Activated CD8-positive, alpha-beta memory T cell treated with anti-CD3 and anti-CD28 coated beads, Interleukin-2, amount 50 U/mL, for 4 hours (primary cell): ENCODE data around the gene IL10RB.
"Not testable (repeated sequence)": the region's sequence is repeated elsewhere in the genome, so short reads cannot be mapped to it uniquely, and the experiment has no call there.

Experiments
- DNase-seq: peaks from one replicate; pipeline ENCODE4 v3.0.0-alpha.2; 2020

Gene IL10RB

DNA sequence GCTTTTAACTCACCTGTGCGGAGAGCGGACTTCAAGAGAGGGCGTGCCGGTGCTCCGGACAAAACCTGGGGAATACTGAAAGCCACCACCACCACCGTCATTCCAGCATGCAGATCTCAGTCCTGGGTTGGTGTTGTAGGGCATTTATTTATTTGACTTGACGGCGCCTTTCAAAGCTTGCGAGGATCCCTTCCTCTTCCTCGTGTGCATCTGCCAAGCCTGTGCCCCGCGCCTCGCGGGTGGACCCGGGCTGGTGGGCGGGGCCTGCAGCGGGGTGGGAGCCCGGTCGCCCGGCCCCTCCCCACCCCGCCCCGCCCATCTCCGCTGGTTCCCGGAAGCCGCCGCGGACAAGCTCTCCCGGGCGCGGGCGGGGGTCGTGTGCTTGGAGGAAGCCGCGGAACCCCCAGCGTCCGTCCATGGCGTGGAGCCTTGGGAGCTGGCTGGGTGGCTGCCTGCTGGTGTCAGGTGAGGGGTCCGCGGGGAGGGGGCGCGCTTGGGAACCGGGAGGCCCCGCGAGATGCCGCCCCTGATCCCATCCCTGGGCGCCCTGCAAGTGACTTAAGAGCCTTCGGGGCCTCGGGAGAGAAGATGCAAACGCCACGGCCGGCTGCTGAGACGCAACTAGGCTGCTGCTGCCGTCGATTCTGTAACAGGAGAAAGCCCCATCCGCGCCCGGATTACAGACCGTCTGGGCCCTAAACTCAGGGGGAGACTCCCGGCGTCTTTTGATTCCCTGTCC lies at the start of gene IL10RB:
TSS of gene IL10RB (plus strand) at position 318 of the 739 bp plus-strand sequence. CDS start at position 417, 99 bp downstream.
- DNase-seq, result peak; percentile 78

DNA sequence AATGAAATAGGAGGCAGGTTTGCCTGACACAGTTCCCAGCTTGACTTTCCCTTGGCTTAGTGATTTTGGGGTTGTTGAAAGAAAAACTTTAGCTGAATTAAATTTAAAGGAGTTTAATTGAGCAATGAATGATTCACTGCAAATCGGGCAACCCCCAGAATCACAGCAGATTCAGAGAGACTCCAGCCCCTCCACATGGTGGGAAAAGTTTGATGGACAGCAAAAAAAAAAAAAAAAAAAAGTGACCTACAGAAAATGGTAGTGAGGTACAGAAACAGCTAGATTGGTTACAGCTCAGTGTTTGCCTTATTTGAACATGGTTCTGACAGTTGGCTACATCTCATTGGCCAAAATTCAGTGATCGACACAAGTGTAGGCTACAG lies 49.0 kb upstream of the IL10RB start:
- no peak for DNase-seq

DNA sequence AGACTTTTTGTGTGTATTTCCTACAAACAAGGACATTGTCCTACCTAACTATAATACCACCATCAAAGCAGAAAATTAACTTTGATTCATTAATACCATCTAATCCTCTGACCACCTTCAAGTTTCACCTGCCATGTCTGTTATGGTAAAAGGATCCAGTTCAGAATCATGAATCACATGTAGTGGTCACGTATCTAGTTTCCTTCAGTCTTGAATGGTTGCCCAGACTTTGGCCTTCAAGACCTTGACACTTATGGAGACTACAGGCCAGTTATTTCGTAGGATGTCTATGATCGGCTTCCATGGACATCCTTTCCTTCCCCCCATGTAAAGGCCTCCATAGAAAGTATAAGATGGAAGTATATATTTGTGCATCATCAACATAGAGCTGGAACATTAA lies 46.9 kb upstream of the IL10RB start:
- no peak for DNase-seq

DNA sequence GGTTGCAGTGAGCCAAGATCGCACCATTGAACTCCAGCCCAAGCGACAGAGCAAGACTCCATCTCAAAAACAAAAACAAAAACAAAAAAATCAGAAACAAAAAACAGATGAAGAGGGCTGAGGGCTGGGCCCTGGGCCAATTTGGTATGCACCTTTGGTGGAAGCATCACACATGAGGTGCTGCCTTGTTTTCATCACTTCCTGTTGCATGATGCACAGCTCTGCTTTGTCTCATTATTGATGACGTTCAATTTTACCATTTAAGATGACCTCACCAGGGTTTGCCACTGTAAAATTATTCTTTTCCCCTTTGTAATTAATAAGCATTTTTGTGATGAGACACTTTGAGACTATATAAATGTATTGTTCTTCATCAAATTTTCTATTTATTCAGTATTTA lies 46.2 kb upstream of the IL10RB start:
- no peak for DNase-seq

DNA sequence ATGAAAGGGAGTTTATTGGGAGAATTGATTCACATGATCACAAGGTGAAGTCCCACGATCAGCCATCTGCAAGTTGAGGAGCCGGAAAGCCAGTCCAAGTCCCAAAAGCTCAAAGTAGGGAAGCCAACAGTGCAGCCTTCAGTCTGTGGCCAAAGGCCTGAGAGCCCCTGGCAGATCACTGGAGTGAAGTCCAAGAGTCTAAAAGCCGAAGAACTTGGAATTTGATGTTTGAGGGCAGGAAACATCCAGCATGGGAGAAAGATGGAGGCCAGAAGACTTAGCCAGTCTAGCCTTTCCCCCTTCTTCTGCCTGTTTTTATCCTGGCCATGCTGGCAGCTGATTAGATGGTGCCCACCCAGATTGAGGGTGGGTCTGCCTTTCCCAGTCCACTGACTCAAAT lies 40.8 kb upstream of the IL10RB start:
- DNase-seq, result not testable (repeated sequence)

DNA sequence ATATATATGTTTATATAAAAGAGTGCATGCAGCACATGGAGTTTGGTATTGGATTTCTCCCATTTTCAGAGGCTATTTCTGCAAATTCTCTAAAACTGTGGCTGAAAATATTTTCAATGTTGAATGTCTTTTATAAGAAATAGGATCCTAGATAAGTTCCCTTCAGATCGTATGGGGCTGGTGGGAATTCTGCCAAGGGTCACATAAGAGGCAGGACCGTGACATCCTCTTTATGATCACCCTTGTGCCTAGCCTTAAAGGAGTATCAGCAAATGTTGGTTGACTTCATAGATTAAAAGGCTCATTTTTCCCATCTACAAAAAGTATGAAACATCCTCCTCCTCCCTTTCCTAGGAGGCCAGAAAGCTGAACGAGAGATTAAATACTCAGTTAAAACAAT lies 37.7 kb upstream of the IL10RB start:
- DNase-seq, result no peak

DNA sequence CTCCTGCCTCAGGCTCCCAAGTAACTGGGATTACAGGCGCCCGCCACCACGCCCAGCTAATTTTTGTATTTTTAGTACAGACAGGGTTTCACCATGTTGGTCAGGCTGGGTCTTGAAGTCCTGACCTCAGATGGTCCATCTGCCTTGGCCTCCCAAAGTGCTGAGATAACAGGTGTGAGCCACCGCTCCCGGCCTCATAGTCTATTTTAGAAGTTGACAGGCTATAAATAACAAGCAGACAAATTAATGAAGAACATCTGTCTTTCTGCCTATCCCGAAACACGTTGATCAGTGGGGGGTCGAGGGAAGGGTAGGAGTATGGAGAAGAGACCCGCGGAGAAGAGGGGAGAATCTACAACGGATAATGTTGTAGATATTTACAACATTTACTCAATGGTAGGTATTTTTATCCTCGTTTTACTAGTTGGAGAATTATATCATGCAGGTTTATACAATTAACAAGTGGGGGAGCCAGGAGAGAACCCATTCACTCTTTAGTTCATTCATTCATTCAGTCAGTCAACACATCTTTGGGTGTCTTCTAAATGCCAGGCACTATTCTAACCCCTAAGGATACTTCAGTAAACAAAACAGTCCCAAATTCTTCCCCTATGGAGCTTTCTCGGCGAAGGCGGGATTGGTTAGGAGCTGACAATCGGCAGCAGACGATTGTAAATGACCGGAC lies 36.9 kb upstream of the IL10RB start:
- no peak for DNase-seq

DNA sequence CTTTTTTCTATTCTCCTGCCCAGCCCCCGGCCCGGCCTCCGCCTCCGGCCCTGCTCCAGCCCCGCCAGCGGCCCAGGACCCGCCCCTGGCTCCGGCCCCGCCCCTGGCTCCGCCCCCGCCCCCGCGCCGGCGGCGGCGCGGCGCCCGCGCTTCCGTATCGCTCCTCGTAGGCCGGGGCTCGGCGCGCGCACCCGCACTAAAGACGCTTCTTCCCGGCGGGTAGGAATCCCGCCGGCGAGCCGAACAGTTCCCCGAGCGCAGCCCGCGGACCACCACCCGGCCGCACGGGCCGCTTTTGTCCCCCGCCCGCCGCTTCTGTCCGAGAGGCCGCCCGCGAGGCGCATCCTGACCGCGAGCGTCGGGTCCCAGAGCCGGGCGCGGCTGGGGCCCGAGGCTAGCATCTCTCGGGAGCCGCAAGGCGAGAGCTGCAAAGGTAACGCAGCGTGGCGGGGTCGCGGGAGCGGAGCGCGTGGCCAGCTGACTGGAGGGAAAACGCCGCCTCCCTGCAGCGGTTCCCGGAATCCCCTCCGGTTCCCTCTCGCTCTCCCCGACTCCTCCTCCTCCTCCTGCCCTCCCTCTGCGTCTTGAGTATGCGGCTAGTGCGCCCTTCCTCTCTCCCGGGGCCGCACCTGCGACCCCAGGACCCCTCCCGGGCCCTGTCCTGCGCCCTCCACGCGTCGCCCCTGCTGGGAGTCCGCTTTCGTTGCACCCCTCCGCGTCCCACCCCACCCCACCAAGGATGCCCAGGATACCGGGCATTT lies 36.2 kb upstream of the IL10RB start, which contains the start of gene IFNAR2:
TSS of gene IFNAR2 (plus strand) at position 155 of the 761 bp plus-strand sequence. CDS start 11,985 bp downstream, outside the sequence.
- peak; percentile 78 for DNase-seq

DNA sequence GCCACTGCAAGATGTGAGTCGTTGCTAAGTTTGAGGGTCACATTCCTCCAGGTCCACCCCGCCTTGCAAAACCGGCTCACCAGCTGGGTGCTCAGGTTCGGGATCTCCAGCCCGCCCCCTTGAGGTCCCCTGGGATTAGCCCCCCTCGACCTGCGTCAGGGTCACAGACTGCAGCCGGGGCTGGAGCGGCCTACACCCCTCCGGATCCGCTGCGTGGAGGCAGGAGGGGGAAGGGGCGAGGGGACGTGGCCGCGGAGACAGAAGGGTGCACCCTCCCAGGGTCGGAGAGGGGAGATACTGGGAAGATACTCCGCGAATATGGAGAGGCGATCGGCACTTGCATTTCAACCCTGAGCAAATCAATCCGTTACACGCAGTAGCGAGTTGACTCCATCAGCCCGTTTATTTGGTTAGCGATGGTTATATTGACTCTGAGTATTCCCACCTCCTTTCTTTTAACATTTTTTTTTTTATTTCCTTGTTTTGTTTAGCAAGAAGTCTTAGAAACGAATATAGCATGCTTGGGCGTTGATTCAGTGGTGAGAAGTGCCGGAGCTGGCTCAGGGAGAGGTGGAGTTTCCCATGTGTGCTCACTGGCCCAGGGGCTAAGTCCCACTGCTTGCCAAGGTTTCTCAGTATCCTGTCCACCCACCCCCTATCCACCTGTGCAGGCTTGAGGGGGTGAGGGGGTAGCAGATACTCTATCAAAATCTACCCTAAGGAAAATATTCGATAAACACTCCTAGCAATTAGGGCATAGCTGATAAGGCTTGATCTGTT lies 35.4 kb upstream of the IL10RB start:
- peak; percentile 49 for DNase-seq

DNA sequence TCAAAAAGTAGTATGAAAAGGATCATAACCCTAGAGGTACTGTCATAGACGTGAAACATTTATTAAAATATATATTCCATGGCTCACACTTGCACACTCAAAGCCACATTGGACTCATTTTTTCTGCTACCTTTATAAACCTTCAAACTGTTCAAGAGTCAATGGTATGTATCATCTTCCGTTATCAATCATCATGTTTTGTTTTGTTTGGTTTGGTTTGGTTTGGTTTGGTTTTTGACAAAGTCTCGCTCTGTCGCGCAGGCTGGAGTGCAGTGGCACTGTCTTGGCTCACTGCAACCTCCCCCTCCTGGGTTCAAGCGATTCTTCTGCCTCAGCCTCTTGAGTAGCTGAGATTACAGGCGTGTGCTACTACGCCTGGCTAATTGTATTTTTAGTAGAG lies 34.6 kb upstream of the IL10RB start:
- DNase-seq, result peak; percentile 58

DNA sequence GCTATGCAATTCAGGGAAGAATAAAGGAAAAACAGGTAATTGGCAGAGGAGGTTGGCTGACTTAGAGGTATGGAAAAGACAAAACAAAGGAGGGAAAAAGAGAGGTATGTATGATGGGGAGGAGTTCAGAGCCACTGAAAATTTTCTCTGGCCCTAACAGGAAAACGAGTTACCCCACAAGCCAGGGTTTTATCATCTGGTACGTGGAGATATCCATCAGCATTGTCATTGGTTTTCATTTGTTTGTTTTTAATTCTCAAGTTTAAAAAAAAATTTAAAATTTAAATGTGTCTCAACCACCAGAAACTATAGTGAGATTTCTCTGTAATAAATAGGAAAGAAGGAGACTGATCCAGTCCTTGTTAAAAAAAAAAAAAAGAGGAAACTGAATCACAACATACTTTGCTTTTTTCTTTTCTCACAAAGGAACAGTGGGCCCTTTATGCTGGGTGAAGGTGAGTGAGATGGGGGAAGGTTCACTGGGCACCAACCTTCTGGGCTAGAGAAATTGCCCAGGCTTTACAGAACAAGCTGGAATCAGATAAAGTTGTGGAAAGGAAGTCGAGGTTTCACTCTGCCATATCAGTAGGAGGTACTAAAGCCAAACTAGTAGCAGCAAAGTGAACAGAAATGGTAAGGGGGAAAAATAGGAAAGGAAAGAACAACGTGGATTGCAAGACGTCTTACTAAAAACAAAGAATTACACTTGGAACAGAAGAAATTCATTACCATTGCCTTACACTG lies 33.7 kb upstream of the IL10RB start:
- DNase-seq, result no peak

DNA sequence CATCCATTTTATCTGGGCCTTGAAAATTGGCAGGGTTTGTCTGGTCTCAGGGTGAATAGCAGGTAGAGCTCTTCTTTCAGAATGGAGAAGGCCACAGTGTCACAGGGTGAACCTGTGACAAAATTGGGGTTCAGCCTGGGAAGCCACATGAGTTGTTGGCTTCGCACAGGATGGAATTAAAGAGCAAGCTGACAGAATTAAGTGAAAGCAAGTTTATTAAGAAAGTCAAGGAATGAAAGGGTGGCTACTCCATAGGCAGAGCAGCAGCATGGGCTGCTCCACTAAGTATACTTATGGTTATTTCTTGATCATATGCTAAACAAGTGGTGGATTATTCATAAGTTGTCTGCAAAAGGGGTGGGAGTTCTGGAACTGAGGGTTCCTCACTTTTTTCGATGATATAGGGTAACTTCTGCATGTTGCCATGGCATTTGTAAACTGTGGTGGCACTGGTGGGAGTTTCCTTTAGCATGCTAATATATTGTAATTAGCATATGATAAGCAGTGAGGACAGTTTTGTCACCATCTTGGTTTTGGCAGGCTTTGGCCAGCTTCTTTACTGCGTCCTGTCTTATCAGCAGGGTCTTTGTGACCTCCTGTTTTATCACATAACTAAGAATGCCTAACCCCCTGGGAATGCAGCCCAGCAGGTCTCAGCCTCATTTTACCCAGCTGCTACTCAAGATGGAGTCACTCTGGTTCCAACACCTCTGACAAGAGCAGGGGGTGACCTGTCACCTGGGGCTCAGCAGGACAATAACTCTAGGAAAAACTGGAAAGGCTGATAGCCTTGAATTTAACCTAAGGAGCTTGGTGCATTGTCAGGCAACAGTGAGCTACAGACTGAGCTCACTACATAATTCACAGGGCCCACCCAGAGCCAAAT lies 31.3 kb upstream of the IL10RB start:
- no peak for DNase-seq

DNA sequence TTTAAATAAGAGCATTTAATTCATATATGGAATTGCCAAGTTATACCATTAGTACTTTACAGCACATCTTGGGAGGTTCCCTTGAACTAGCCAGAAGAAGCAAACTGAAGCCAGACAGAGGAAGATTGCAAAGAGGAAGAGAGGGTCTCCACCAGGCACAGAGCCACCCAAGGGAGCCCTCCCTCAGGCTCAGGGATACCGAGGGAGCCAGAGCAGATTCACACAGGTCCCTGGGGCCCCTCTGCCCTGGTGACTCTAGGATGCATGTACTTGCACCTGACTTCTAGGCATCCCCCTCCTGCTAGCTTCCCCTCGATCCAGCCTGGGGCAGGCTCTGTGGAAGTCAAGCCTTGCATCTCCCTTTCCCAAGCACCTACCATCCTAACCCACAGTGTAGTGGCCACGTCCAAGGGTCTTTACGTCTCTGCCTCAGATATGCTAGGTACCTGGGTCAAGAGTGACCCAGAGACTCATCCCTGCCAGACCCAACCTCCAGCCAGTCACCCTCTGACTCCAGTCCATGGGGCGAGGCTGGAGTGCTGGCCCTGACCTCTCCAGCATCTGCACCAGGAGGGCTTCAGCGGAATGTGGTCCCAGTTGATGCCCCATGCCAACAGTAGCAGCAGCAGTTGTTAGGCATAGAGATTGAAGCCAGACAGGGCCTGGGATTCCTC lies 30.0 kb upstream of the IL10RB start:
- no peak for DNase-seq

DNA sequence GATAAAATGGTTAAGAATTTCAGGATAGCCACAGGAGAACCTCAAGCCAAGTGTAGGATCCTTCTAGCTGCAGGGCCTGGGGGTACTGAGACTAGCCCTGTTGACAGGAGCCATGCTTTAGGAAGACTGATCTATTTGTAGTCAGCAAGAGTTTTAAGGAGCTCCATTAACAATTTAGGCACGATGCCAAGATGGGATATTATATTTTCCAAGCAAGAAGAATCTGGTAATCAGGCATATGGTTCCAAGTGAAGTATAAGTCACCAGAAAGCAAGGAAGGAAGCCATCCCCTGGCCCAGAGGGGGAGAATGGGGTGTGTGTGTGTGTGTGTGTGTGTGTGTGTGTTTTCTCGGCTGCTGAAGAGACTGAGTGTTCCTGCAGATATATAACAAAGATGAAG lies 29.4 kb upstream of the IL10RB start:
- DNase-seq, result no peak

DNA sequence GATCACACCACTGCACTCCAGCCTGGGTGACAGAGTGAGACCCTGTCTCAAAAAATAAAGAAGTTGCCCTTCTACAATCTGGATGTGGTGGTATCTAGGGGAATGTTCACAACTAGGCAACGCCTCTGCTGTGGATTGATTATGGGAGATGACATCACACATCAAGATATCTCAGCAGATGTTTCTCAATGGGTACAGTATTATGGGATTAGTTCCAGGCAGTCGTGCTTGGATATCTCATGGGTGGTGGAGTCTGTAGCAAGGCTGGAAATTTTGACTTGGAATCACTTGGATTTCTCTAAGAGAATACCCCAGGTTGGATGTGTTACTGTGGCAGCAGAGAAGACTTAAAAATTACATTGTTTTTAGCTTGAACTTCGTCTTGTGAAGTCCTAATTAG lies 28.7 kb upstream of the IL10RB start:
- no peak for DNase-seq

DNA sequence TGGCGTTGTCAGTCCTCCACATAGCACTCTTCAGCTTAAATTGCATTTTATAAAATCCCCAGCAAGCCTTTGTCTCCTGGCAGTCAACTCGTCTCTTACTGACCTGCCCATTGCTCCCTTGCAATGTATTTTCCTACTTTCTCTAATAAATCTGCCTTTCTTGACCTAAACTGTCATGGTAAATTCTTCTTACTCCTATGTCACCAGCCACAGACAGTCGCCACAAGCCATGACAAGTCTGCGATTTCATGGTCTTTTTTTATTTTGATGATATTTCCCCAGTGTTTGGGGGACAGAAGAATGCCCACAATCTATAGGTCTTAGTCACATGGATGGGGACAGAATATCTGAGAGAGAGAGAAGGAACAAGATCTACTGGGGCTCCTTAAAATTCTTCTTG lies 28.0 kb upstream of the IL10RB start:
- no peak for DNase-seq

DNA sequence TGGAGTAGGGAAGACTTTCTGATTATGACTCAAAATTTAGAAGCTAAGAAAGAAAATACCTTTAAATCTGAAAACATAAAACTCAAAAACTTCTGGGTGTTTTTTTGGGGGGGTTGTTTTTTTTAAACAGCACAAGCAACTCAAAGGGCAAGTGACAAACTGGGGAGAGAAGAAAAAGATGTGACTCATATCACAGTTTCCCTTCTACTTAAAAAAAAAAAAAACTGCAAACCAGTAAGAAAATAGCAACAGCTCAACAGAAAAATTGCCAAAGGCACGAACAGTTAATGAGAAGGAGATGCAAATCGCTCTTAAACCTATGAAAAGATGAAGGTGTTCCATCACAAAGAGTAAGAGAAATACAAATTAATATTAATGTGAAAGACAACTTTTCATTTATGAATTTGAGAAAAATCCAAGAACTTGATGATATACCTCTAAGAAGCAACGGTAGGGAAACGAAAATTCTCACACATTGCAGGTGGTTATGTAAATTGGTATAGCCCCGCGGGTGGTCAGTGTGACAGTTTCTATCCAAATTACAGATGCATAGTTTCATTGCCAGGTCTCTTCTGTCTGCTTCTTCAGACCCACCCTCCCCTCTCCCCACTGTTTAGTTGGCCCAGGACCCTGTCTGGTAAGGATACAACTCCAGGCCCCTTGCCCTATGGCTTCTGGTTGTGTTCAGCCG lies 27.5 kb upstream of the IL10RB start:
- no peak for DNase-seq

DNA sequence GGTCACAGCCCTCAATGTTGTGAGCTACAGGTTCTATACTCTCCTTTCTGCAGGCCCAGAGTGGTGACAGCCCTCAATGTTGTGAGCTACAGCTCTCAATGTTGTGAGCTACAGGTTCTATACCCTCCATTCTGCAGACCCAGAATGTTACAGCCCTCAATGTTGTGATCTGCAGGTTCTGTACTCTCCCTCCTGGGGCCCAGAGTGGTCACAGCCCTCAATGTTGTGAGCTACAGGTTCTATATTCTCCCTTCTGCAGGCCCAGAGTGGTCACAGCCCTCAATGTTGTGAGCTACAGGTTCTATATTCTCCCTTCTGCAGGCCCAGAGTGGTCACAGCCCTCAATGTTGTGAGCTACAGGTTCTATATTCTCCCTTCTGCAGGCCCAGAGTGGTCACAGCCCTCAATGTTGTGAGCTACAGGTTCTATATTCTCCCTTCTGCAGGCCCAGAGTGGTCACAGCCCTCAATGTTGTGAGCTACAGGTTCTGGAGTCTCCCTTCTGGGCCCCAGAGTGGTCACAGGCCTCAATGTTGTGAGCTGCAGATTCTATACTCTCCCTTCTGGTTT lies 26.5 kb upstream of the IL10RB start:
- not testable (repeated sequence) for DNase-seq

DNA sequence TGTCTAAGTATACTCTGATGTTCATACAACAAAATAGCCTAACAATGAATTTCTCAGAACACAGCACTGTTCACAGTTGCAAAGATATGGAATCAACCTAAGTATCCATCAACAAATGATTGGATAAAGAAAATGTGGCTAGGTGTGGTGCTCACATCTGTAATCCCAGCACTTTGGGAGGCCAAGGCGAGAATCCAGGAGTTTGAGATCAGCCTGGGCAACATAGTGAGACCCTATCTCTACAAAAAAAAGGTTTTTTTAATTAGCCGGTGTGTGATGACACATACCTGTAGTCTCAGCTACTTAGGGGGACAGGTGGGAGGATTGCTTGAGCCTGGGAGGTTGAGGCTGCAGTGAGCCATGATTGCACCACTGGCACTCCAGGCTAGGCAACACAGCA lies 25.8 kb upstream of the IL10RB start:
- DNase-seq, result no peak

DNA sequence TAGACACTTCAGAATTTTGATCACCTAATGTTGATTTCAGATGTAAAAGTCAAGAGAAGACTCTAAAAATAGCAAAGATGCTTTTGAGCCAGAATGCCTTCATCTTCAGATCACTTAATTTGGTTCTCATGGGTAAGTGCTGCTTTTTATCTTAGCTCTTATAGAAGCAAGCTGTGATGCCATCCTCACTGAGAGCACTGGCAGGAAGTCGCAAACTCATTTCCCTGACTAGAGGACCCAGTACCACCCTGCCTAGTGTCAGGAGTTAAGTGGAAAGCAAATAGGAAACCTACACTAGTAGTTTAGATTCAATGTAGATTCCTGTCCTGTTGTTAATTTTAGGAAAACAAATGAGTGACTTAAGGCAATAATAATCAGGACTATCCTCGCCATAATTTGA lies 24.3 kb upstream of the IL10RB start:
- DNase-seq, result no peak
